ENCODE data around the gene MS4A15.

Gene MS4A15

GRCh38 chr11:60780065-60780464 is 23.4 kb downstream of the MS4A15 start:
- Histone ChIP-seq H3K9me3 (ENCODE audit: low read length) (no peaks in the 10 kb centered on the region), H3K27me3 (ENCODE audit: control insufficient read depth in 1 of 2, insufficient read depth in 2 of 2, low read length in 2 of 2) (no peaks in the 10 kb centered on the region), H3K27ac (ENCODE audit: low read depth, low read length) (no peak overlapping the region), H3K4me1 (ENCODE audit: insufficient read depth, low read length) (peaks cover 5% of the 10 kb centered on the region), H3K36me3 (ENCODE audit: insufficient read depth, low read length) (no peaks in the 10 kb centered on the region), H3K4me3 (ENCODE audit: low read depth in 1 of 2, low read length in 2 of 2) (no peak overlapping the region), H3K9ac (ENCODE audit: low read length) (no peak overlapping the region)

- H3K27me3 ChIP-seq (ENCODE audit: control insufficient read depth in 1 of 2, insufficient read depth in 2 of 2, low read length in 2 of 2), result no peaks in the 10 kb centered on the region
- no peak overlapping the region for H3K9ac ChIP-seq (ENCODE audit: low read length)
- H3K4me3 ChIP-seq (ENCODE audit: low read depth in 1 of 2, low read length in 2 of 2), result no peak overlapping the region
- no peaks in the 10 kb centered on the region for H3K36me3 ChIP-seq (ENCODE audit: insufficient read depth, low read length)
- H3K27ac ChIP-seq (ENCODE audit: low read depth, low read length), result no peak overlapping the region
- H3K4me1 ChIP-seq (ENCODE audit: insufficient read depth, low read length), result peaks cover under 1% of the 10 kb centered on the region
- no peaks in the 10 kb centered on the region for H3K9me3 ChIP-seq (ENCODE audit: low read length)
Observed at GRCh38 chr11:60780774-60781173, 24.1 kb downstream of the MS4A15 start.

DNA sequence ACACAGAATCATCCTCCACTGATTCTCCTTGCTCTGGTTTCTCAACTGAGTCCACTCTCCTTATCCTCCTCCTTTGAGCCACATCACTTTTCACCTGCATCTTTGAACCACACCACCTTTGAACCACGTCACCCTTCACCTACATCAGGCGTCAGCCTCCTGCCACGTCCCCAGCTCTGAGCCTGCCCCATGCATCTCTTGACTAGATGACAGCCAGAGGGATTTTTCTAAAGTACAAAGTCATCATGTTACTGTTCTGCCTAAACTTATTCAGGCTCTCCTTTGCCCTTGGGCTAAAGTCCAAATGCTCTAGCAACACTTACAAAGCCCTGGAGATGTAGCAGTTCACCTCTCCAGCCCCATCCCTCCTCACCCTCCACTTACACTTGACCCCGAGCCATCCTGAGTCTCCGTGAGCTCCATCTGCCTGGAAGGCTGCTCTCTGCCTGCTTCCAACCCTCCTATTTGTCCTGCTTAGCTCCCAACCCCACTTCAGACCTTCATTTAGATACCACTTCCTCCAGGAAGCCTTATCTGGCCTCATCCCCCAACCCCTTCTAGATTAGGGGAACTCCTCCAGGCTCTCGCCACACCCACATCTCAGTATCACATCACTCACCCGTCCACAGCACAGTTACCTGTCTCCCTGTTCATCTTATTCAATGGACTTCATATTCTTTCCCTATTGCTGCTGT is 24.8 kb downstream of the MS4A15 start:
- no peak overlapping the region for H3K4me3 ChIP-seq (ENCODE audit: low read depth in 1 of 2, low read length in 2 of 2)
- no peak overlapping the region for H3K9ac ChIP-seq (ENCODE audit: low read length)
- no peaks in the 10 kb centered on the region for H3K9me3 ChIP-seq (ENCODE audit: low read length)
- no peaks in the 10 kb centered on the region for H3K4me1 ChIP-seq (ENCODE audit: insufficient read depth, low read length)
- no peak overlapping the region for H3K27ac ChIP-seq (ENCODE audit: low read depth, low read length)
- no peaks in the 10 kb centered on the region for H3K36me3 ChIP-seq (ENCODE audit: insufficient read depth, low read length)
- H3K27me3 ChIP-seq (ENCODE audit: control insufficient read depth in 1 of 2, insufficient read depth in 2 of 2, low read length in 2 of 2), result no peaks in the 10 kb centered on the region

DNA sequence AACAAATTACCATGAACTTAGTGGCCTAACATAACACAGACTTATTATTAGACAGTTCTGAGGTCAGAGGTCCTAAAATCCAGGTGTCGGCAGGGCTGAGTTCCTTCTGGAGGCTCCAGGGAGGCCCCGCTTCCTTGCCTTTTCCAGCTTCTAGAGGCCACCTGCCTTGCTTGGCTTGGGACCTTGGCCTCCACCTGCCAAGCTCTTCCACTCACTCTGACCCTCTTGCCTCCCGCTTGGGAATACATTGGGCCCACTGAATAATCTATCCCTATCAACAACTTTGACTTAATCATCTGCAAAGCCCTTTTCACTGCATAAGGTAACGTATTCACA is 25.3 kb downstream of the MS4A15 start:
- H3K27me3 ChIP-seq (ENCODE audit: control insufficient read depth in 1 of 2, insufficient read depth in 2 of 2, low read length in 2 of 2), result no peaks in the 10 kb centered on the region
- H3K4me1 ChIP-seq (ENCODE audit: insufficient read depth, low read length), result peaks cover 4% of the 10 kb centered on the region
- H3K9ac ChIP-seq (ENCODE audit: low read length), result no peak overlapping the region
- no peaks in the 10 kb centered on the region for H3K36me3 ChIP-seq (ENCODE audit: insufficient read depth, low read length)
- H3K4me3 ChIP-seq (ENCODE audit: low read depth in 1 of 2, low read length in 2 of 2), result no peak overlapping the region
- no peaks in the 10 kb centered on the region for H3K9me3 ChIP-seq (ENCODE audit: low read length)
- H3K27ac ChIP-seq (ENCODE audit: low read depth, low read length), result no peak overlapping the region

DNA sequence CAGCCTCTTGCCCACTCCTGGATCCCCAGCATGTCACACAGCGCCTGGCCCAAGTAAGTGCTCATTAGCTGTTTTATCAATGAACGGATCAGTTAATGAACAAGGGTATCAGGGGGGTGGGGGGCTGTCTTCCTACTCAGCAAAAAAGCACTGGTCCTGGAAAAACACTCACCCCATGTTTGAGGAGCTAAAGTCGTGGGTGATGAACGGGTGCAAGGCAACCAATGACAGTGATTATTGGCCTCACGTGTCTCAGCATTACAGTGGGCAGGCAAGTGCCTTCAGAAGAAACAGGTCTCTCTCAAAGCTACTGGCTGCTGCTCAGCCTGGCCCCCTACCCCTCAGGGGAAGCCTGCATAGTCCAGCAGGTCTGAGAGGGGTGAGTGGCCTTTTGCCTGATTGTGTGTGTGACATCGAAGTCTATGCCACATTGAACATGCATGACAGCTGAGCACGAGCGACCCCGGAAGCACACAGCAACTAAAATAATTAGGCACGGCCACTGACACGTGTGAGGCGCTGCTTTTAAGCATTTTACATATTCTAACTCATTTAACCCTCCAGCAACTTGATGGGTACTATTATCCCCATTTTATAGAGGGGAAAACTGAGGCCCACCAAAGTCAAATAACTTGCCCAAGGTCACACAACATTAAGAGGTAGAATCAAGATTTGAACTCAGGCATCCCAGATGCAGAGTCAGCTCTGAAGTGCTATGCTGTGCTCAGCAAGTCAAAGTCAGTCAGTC is 25.9 kb downstream of the MS4A15 start:
- Histone ChIP-seq H3K27ac (ENCODE audit: low read depth, low read length) (no peak overlapping the region), H3K9me3 (ENCODE audit: low read length) (no peaks in the 10 kb centered on the region), H3K27me3 (ENCODE audit: control insufficient read depth in 1 of 2, insufficient read depth in 2 of 2, low read length in 2 of 2) (no peaks in the 10 kb centered on the region), H3K4me1 (ENCODE audit: insufficient read depth, low read length) (peaks cover 6% of the 10 kb centered on the region), H3K9ac (ENCODE audit: low read length) (no peak overlapping the region), H3K4me3 (ENCODE audit: low read depth in 1 of 2, low read length in 2 of 2) (no peak overlapping the region), H3K36me3 (ENCODE audit: insufficient read depth, low read length) (no peaks in the 10 kb centered on the region)

DNA sequence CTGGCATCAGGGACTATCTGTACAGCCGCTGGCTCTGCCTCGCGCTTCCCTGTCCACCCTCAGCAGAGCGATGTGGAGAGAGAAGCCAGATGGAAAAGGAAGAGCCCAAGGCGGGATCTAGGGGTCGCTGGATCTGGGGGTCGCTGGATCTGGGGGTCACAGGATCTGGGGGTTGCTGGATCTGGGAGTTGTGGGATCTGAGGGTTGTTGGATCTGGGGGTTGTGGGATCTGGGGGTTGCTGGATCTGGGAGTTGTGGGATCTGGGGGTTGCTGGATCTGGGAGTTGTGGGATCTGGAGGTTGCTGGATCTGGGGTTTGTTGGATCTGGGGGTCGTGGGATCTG is 26.4 kb downstream of the MS4A15 start:
- Histone ChIP-seq H3K4me1 (ENCODE audit: insufficient read depth, low read length) (peaks cover 6% of the 10 kb centered on the region), H3K4me3 (ENCODE audit: low read depth in 1 of 2, low read length in 2 of 2) (no peak overlapping the region), H3K27me3 (ENCODE audit: control insufficient read depth in 1 of 2, insufficient read depth in 2 of 2, low read length in 2 of 2) (no peaks in the 10 kb centered on the region), H3K27ac (ENCODE audit: low read depth, low read length) (no peak overlapping the region), H3K9ac (ENCODE audit: low read length) (no peak overlapping the region), H3K36me3 (ENCODE audit: insufficient read depth, low read length) (no peaks in the 10 kb centered on the region), H3K9me3 (ENCODE audit: low read length) (no peaks in the 10 kb centered on the region)

GRCh38 chr11:60783911-60784310 is 27.2 kb downstream of the MS4A15 start:
- Histone ChIP-seq H3K4me3 (ENCODE audit: low read depth in 1 of 2, low read length in 2 of 2) (no peak overlapping the region), H3K4me1 (ENCODE audit: insufficient read depth, low read length) (peaks cover 6% of the 10 kb centered on the region), H3K9ac (ENCODE audit: low read length) (no peak overlapping the region), H3K36me3 (ENCODE audit: insufficient read depth, low read length) (no peaks in the 10 kb centered on the region), H3K9me3 (ENCODE audit: low read length) (no peaks in the 10 kb centered on the region), H3K27me3 (ENCODE audit: control insufficient read depth in 1 of 2, insufficient read depth in 2 of 2, low read length in 2 of 2) (no peaks in the 10 kb centered on the region), H3K27ac (ENCODE audit: low read depth, low read length) (no peak overlapping the region)

- Histone ChIP-seq H3K4me1 (ENCODE audit: insufficient read depth, low read length) (peaks cover 6% of the 10 kb centered on the region), H3K9ac (ENCODE audit: low read length) (no peak within 1 kb of the TSS), H3K27ac (ENCODE audit: low read depth, low read length) (no peak within 1 kb of the TSS), H3K9me3 (ENCODE audit: low read length) (no peaks in the 10 kb centered on the region), H3K27me3 (ENCODE audit: control insufficient read depth in 1 of 2, insufficient read depth in 2 of 2, low read length in 2 of 2) (no peaks in the 10 kb centered on the region), H3K36me3 (ENCODE audit: insufficient read depth, low read length) (no peaks in the 10 kb centered on the region), H3K4me3 (ENCODE audit: low read depth in 1 of 2, low read length in 2 of 2) (no peak within 1 kb of the TSS)
Observed at GRCh38 chr11:60785136-60785535, 28.5 kb downstream of the MS4A15 start, which contains the start of gene MS4A10. Gene MS4A10, plus strand, starts transcription at chr11:60785333. Its CDS starts 5,003 bp downstream, at chr11:60790336.

- Histone ChIP-seq H3K9ac (ENCODE audit: low read length) (no peak overlapping the region), H3K4me1 (ENCODE audit: insufficient read depth, low read length) (peaks cover 6% of the 10 kb centered on the region), H3K9me3 (ENCODE audit: low read length) (no peaks in the 10 kb centered on the region), H3K4me3 (ENCODE audit: low read depth in 1 of 2, low read length in 2 of 2) (no peak overlapping the region), H3K27ac (ENCODE audit: low read depth, low read length) (no peak overlapping the region), H3K27me3 (ENCODE audit: control insufficient read depth in 1 of 2, insufficient read depth in 2 of 2, low read length in 2 of 2) (no peaks in the 10 kb centered on the region), H3K36me3 (ENCODE audit: insufficient read depth, low read length) (no peaks in the 10 kb centered on the region)
Observed at GRCh38 chr11:60785806-60786361, 29.2 kb downstream of the MS4A15 start.

- Histone ChIP-seq H3K4me3 (ENCODE audit: low read depth in 1 of 2, low read length in 2 of 2) (no peak overlapping the region), H3K9ac (ENCODE audit: low read length) (no peak overlapping the region), H3K36me3 (ENCODE audit: insufficient read depth, low read length) (no peaks in the 10 kb centered on the region), H3K9me3 (ENCODE audit: low read length) (no peaks in the 10 kb centered on the region), H3K27me3 (ENCODE audit: control insufficient read depth in 1 of 2, insufficient read depth in 2 of 2, low read length in 2 of 2) (no peaks in the 10 kb centered on the region), H3K27ac (ENCODE audit: low read depth, low read length) (no peak overlapping the region), H3K4me1 (ENCODE audit: insufficient read depth, low read length) (peaks cover 6% of the 10 kb centered on the region)
Observed at GRCh38 chr11:60786811-60787567, 30.3 kb downstream of the MS4A15 start.

- Histone ChIP-seq H3K27me3 (ENCODE audit: control insufficient read depth in 1 of 2, insufficient read depth in 2 of 2, low read length in 2 of 2) (no peaks in the 10 kb centered on the region), H3K4me3 (ENCODE audit: low read depth in 1 of 2, low read length in 2 of 2) (no peak overlapping the region), H3K4me1 (ENCODE audit: insufficient read depth, low read length) (peaks cover 6% of the 10 kb centered on the region), H3K36me3 (ENCODE audit: insufficient read depth, low read length) (no peaks in the 10 kb centered on the region), H3K27ac (ENCODE audit: low read depth, low read length) (no peak overlapping the region), H3K9me3 (ENCODE audit: low read length) (no peaks in the 10 kb centered on the region), H3K9ac (ENCODE audit: low read length) (no peak overlapping the region)
Observed at GRCh38 chr11:60788401-60789125, 31.9 kb downstream of the MS4A15 start.

Data from muscle layer of colon (tissue), 2 donors.